ENCODE data around the gene POLE2.

The POLE2 gene

GRCh38 chr14:49615776-49616175 lies 72.2 kb downstream of the POLE2 start:
- DNase-seq, result no peak

GRCh38 chr14:49614196-49614595 lies 73.8 kb downstream of the POLE2 start:
- no peak for DNase-seq

GRCh38 chr14:49612671-49613070 lies 75.3 kb downstream of the POLE2 start:
- no peak for DNase-seq

- no peak for DNase-seq
Observed at GRCh38 chr14:49612251-49612650, 75.8 kb downstream of the POLE2 start.

GRCh38 chr14:49607583-49607982 lies 80.4 kb downstream of the POLE2 start:
- no peak for DNase-seq

- DNase-seq, result peak; percentile 82
Observed at GRCh38 chr14:49598485-49599300, 89.3 kb downstream of the POLE2 start, which contains the start of gene LRR1. Gene LRR1, plus strand, starts transcription at chr14:49598940. Its CDS starts 81 bp downstream, at chr14:49599021.

GRCh38 chr14:49598189-49598484 lies 89.9 kb downstream of the POLE2 start:
- DNase-seq, result no peak

GRCh38 chr14:49594347-49595091 lies 93.5 kb downstream of the POLE2 start:
- no peak for DNase-seq
